ENCODE measurements around the gene CDK5RAP1.

The CDK5RAP1 gene

GRCh38 chr20:33338467-33339258 lies 62.7 kb downstream of the CDK5RAP1 start:
- Histone ChIP-seq H3K4me1 (ENCODE audit: control insufficient read depth, insufficient read depth, low read length) (no peaks in the 10 kb centered on the region), H3K4me3 (ENCODE audit: low read length) (no peak overlapping the region), H3K4me2 (ENCODE audit: low read length) (no peak overlapping the region), H3K36me3 (ENCODE audit: insufficient read depth, low read length) (no peaks in the 10 kb centered on the region), H3K9me3 (replicated peaks; ENCODE audit: low read length) (no peaks in the 10 kb centered on the region), H3K9ac (ENCODE audit: low read depth, low read length) (no peak overlapping the region), H3K27me3 (ENCODE audit: control insufficient read depth, insufficient read depth, low read length) (peaks cover 38% of the 10 kb centered on the region)

GRCh38 chr20:33337531-33338165 lies 63.7 kb downstream of the CDK5RAP1 start:
- peaks cover 41% of the 10 kb centered on the region for H3K27me3 ChIP-seq (ENCODE audit: control insufficient read depth, insufficient read depth, low read length)
- H3K4me3 ChIP-seq (ENCODE audit: low read length): no peak overlapping the region
- H3K4me2 ChIP-seq (ENCODE audit: low read length): no peak overlapping the region
- H3K4me1 ChIP-seq (ENCODE audit: control insufficient read depth, insufficient read depth, low read length): no peaks in the 10 kb centered on the region
- H3K9ac ChIP-seq (ENCODE audit: low read depth, low read length): no peak overlapping the region
- H3K36me3 ChIP-seq (ENCODE audit: insufficient read depth, low read length): no peaks in the 10 kb centered on the region
- no peaks in the 10 kb centered on the region for H3K9me3 ChIP-seq (replicated peaks; ENCODE audit: low read length)

- H3K9ac ChIP-seq (ENCODE audit: low read depth, low read length): no peak overlapping the region
- no peak overlapping the region for H3K4me2 ChIP-seq (ENCODE audit: low read length)
- peaks cover 44% of the 10 kb centered on the region for H3K27me3 ChIP-seq (ENCODE audit: control insufficient read depth, insufficient read depth, low read length)
- no peaks in the 10 kb centered on the region for H3K9me3 ChIP-seq (replicated peaks; ENCODE audit: low read length)
- no peak overlapping the region for H3K4me3 ChIP-seq (ENCODE audit: low read length)
- no peaks in the 10 kb centered on the region for H3K36me3 ChIP-seq (ENCODE audit: insufficient read depth, low read length)
- no peaks in the 10 kb centered on the region for H3K4me1 ChIP-seq (ENCODE audit: control insufficient read depth, insufficient read depth, low read length)
Measured at GRCh38 chr20:33337119-33337518, 64.2 kb downstream of the CDK5RAP1 start.

GRCh38 chr20:33336375-33336774 lies 64.9 kb downstream of the CDK5RAP1 start:
- no peaks in the 10 kb centered on the region for H3K4me1 ChIP-seq (ENCODE audit: control insufficient read depth, insufficient read depth, low read length)
- H3K4me2 ChIP-seq (ENCODE audit: low read length): no peak overlapping the region
- H3K36me3 ChIP-seq (ENCODE audit: insufficient read depth, low read length): no peaks in the 10 kb centered on the region
- H3K9ac ChIP-seq (ENCODE audit: low read depth, low read length): no peak overlapping the region
- peaks cover 48% of the 10 kb centered on the region for H3K27me3 ChIP-seq (ENCODE audit: control insufficient read depth, insufficient read depth, low read length)
- no peaks in the 10 kb centered on the region for H3K9me3 ChIP-seq (replicated peaks; ENCODE audit: low read length)
- no peak overlapping the region for H3K4me3 ChIP-seq (ENCODE audit: low read length)

GRCh38 chr20:33334111-33334510 lies 67.2 kb downstream of the CDK5RAP1 start:
- no peak overlapping the region for H3K9ac ChIP-seq (ENCODE audit: low read depth, low read length)
- H3K4me1 ChIP-seq (ENCODE audit: control insufficient read depth, insufficient read depth, low read length): no peaks in the 10 kb centered on the region
- no peaks in the 10 kb centered on the region for H3K36me3 ChIP-seq (ENCODE audit: insufficient read depth, low read length)
- no peaks in the 10 kb centered on the region for H3K9me3 ChIP-seq (replicated peaks; ENCODE audit: low read length)
- no peak overlapping the region for H3K4me3 ChIP-seq (ENCODE audit: low read length)
- H3K4me2 ChIP-seq (ENCODE audit: low read length): no peak overlapping the region
- peaks cover 55% of the 10 kb centered on the region for H3K27me3 ChIP-seq (ENCODE audit: control insufficient read depth, insufficient read depth, low read length)

- H3K9ac ChIP-seq (ENCODE audit: low read depth, low read length): no peak overlapping the region
- H3K9me3 ChIP-seq (replicated peaks; ENCODE audit: low read length): no peaks in the 10 kb centered on the region
- H3K4me2 ChIP-seq (ENCODE audit: low read length): no peak overlapping the region
- no peaks in the 10 kb centered on the region for H3K36me3 ChIP-seq (ENCODE audit: insufficient read depth, low read length)
- H3K4me3 ChIP-seq (ENCODE audit: low read length): no peak overlapping the region
- H3K27me3 ChIP-seq (ENCODE audit: control insufficient read depth, insufficient read depth, low read length): peaks cover 60% of the 10 kb centered on the region
- H3K4me1 ChIP-seq (ENCODE audit: control insufficient read depth, insufficient read depth, low read length): no peaks in the 10 kb centered on the region
Measured at GRCh38 chr20:33333616-33334015, 67.7 kb downstream of the CDK5RAP1 start.

GRCh38 chr20:33332905-33333456 lies 68.3 kb downstream of the CDK5RAP1 start:
- H3K4me3 ChIP-seq (ENCODE audit: low read length): no peak overlapping the region
- H3K4me1 ChIP-seq (ENCODE audit: control insufficient read depth, insufficient read depth, low read length): no peaks in the 10 kb centered on the region
- peaks cover 66% of the 10 kb centered on the region for H3K27me3 ChIP-seq (ENCODE audit: control insufficient read depth, insufficient read depth, low read length)
- no peak overlapping the region for H3K4me2 ChIP-seq (ENCODE audit: low read length)
- no peak overlapping the region for H3K9ac ChIP-seq (ENCODE audit: low read depth, low read length)
- no peaks in the 10 kb centered on the region for H3K36me3 ChIP-seq (ENCODE audit: insufficient read depth, low read length)
- H3K9me3 ChIP-seq (replicated peaks; ENCODE audit: low read length): no peaks in the 10 kb centered on the region

GRCh38 chr20:33328157-33329137 lies 72.9 kb downstream of the CDK5RAP1 start:
- no peaks in the 10 kb centered on the region for H3K4me1 ChIP-seq (ENCODE audit: control insufficient read depth, insufficient read depth, low read length)
- H3K36me3 ChIP-seq (ENCODE audit: insufficient read depth, low read length): no peaks in the 10 kb centered on the region
- no peak overlapping the region for H3K4me3 ChIP-seq (ENCODE audit: low read length)
- no peaks in the 10 kb centered on the region for H3K9me3 ChIP-seq (replicated peaks; ENCODE audit: low read length)
- H3K9ac ChIP-seq (ENCODE audit: low read depth, low read length): no peak overlapping the region
- peaks cover 75% of the 10 kb centered on the region for H3K27me3 ChIP-seq (ENCODE audit: control insufficient read depth, insufficient read depth, low read length)
- no peak overlapping the region for H3K4me2 ChIP-seq (ENCODE audit: low read length)

- Histone ChIP-seq H3K36me3 (ENCODE audit: insufficient read depth, low read length) (no peaks in the 10 kb centered on the region), H3K4me1 (ENCODE audit: control insufficient read depth, insufficient read depth, low read length) (no peaks in the 10 kb centered on the region)
Measured at GRCh38 chr20:33325350-33325749, 76.0 kb downstream of the CDK5RAP1 start.

GRCh38 chr20:33323236-33323635 lies 78.1 kb downstream of the CDK5RAP1 start:
- no peaks in the 10 kb centered on the region for H3K36me3 ChIP-seq (ENCODE audit: insufficient read depth, low read length)
- H3K9ac ChIP-seq (ENCODE audit: low read depth, low read length): no peak overlapping the region
- no peaks in the 10 kb centered on the region for H3K4me1 ChIP-seq (ENCODE audit: control insufficient read depth, insufficient read depth, low read length)
- no peaks in the 10 kb centered on the region for H3K9me3 ChIP-seq (replicated peaks; ENCODE audit: low read length)
- no peak overlapping the region for H3K4me2 ChIP-seq (ENCODE audit: low read length)
- H3K27me3 ChIP-seq (ENCODE audit: control insufficient read depth, insufficient read depth, low read length): peaks cover 72% of the 10 kb centered on the region
- no peak overlapping the region for H3K4me3 ChIP-seq (ENCODE audit: low read length)

More at GRCh38 chr20:33325350-33325749, 76.0 kb downstream of the CDK5RAP1 start:
- Histone ChIP-seq H3K4me2 (ENCODE audit: low read length) (no peak overlapping the region), H3K9me3 (replicated peaks; ENCODE audit: low read length) (no peaks in the 10 kb centered on the region), H3K27me3 (ENCODE audit: control insufficient read depth, insufficient read depth, low read length) (peaks cover 72% of the 10 kb centered on the region), H3K9ac (ENCODE audit: low read depth, low read length) (no peak overlapping the region), H3K4me3 (ENCODE audit: low read length) (no peak overlapping the region)

- Histone ChIP-seq H3K9ac (ENCODE audit: low read depth, low read length) (no peak overlapping the region), H3K9me3 (replicated peaks; ENCODE audit: low read length) (no peaks in the 10 kb centered on the region), H3K36me3 (ENCODE audit: insufficient read depth, low read length) (no peaks in the 10 kb centered on the region)
Measured at GRCh38 chr20:33322456-33322855, 78.9 kb downstream of the CDK5RAP1 start.

More at GRCh38 chr20:33322456-33322855, 78.9 kb downstream of the CDK5RAP1 start:
- H3K27me3 ChIP-seq (ENCODE audit: control insufficient read depth, insufficient read depth, low read length): peaks cover 75% of the 10 kb centered on the region
- H3K4me3 ChIP-seq (ENCODE audit: low read length): no peak overlapping the region
- no peaks in the 10 kb centered on the region for H3K4me1 ChIP-seq (ENCODE audit: control insufficient read depth, insufficient read depth, low read length)
- no peak overlapping the region for H3K4me2 ChIP-seq (ENCODE audit: low read length)

Data from skeletal muscle satellite cell (primary cell).